Measurements from ENCODE around the gene HOXA13. TPM values are rescaled to one million over a fixed set of nuclear protein-coding genes. Genes with fewer than 3 reads are reported as not detected.

The HOXA13 gene
- total RNA-seq, 1 experiment from 2014 or later: 12.1 TPM

GRCh38 chr7:27145914-27146412, 53.9 kb downstream of the HOXA13 start:
- ChIA-PET POLR2A (ENCODE audit: unreplicated experiment) (no interaction called here), CTCF (no interaction called here)
- H3K9me3 ChIP-seq (ENCODE audit: low read length): no peaks in the 10 kb centered on the region
- H3K79me2 ChIP-seq (ENCODE audit: low read length): peaks cover 49% of the 10 kb centered on the region
- H4K20me1 ChIP-seq (ENCODE audit: low read length): no peaks in the 10 kb centered on the region
- DNase-seq: no peak
- no peaks in the 10 kb centered on the region for H3K9me2 ChIP-seq (replicated peaks; ENCODE audit: low read length)
- intact Hi-C loops (cut with micrococcal nuclease): no loop called here
- H3K36me3 ChIP-seq (ENCODE audit: low read depth, low read length): peaks cover 13% of the 10 kb centered on the region; the same call in 1 of the 2 replicates
- no peaks in the 10 kb centered on the region for H3K27me3 ChIP-seq (ENCODE audit: low read length)
- no peak overlapping the region for H3K9ac ChIP-seq (ENCODE audit: low read length)
- H2AFZ ChIP-seq (ENCODE audit: low read length): no peak overlapping the region
- no peak for ATAC-seq
- H3F3A ChIP-seq (ENCODE audit: low read length, unreplicated experiment): no peaks in the 10 kb centered on the region
- no TSS peak for BruUV-seq (replicated peaks)
- no peak overlapping the region for H3K27ac ChIP-seq (ENCODE audit: low read length)
- no peak overlapping the region for H3K4me3 ChIP-seq (ENCODE audit: low read length)
- no peak overlapping the region for H3K4me2 ChIP-seq (ENCODE audit: low read length)
- TF ChIP-seq CTCF (conservative IDR thresholded peaks at IDR 0.05; ENCODE audit: low read depth, low read length) (no peak), EZH2 (IDR thresholded peaks at IDR 0.05; ENCODE audit: low read length, unreplicated experiment) (no peak), EZH2phosphoT487 (IDR thresholded peaks at IDR 0.05; ENCODE audit: borderline replicate concordance, low read length) (no peak)
- H3K4me1 ChIP-seq (ENCODE audit: insufficient read depth, low read length): peaks cover 21% of the 10 kb centered on the region

GRCh38 chr7:27145165-27145913, 54.6 kb downstream of the HOXA13 start:
- H2AFZ ChIP-seq (ENCODE audit: low read length): no peak overlapping the region
- no peaks in the 10 kb centered on the region for H3F3A ChIP-seq (ENCODE audit: low read length, unreplicated experiment)
- no peaks in the 10 kb centered on the region for H3K27me3 ChIP-seq (ENCODE audit: low read length)
- TF ChIP-seq EZH2phosphoT487 (IDR thresholded peaks at IDR 0.05; ENCODE audit: borderline replicate concordance, low read length) (no peak), CTCF (conservative IDR thresholded peaks at IDR 0.05; ENCODE audit: low read depth, low read length) (no peak), EZH2 (IDR thresholded peaks at IDR 0.05; ENCODE audit: low read length, unreplicated experiment) (no peak)
- DNase-seq (no peak), ATAC-seq (no peak)
- intact Hi-C loops (cut with micrococcal nuclease): no loop called here
- peaks cover 13% of the 10 kb centered on the region; the same call in 1 of the 2 replicates for H3K36me3 ChIP-seq (ENCODE audit: low read depth, low read length)
- H3K9ac ChIP-seq (ENCODE audit: low read length): no peak overlapping the region
- peaks cover 21% of the 10 kb centered on the region for H3K4me1 ChIP-seq (ENCODE audit: insufficient read depth, low read length)
- CTCF ChIA-PET: no interaction called here
- no peak overlapping the region for H3K4me3 ChIP-seq (ENCODE audit: low read length)
- BruUV-seq (replicated peaks): no TSS peak
- peaks cover 43% of the 10 kb centered on the region for H3K79me2 ChIP-seq (ENCODE audit: low read length)
- POLR2A ChIA-PET (ENCODE audit: unreplicated experiment): no interaction called here
- H4K20me1 ChIP-seq (ENCODE audit: low read length): no peaks in the 10 kb centered on the region
- no peaks in the 10 kb centered on the region for H3K9me3 ChIP-seq (ENCODE audit: low read length)
- no peak overlapping the region for H3K4me2 ChIP-seq (ENCODE audit: low read length)
- no peak overlapping the region for H3K27ac ChIP-seq (ENCODE audit: low read length)
- no peaks in the 10 kb centered on the region for H3K9me2 ChIP-seq (replicated peaks; ENCODE audit: low read length)

GRCh38 chr7:27144781-27145164, 55.1 kb downstream of the HOXA13 start:
- CTCF ChIA-PET: no interaction called here
- intact Hi-C loops (cut with micrococcal nuclease): no loop called here
- Histone ChIP-seq H3K27ac (ENCODE audit: low read length) (no peak overlapping the region), H3K9me2 (replicated peaks; ENCODE audit: low read length) (no peaks in the 10 kb centered on the region), H3K79me2 (ENCODE audit: low read length) (peaks cover 37% of the 10 kb centered on the region), H3K4me2 (ENCODE audit: low read length) (no peak overlapping the region), H3F3A (ENCODE audit: low read length, unreplicated experiment) (no peaks in the 10 kb centered on the region), H3K4me1 (ENCODE audit: insufficient read depth, low read length) (peaks cover 21% of the 10 kb centered on the region), H3K9me3 (ENCODE audit: low read length) (no peaks in the 10 kb centered on the region), H3K9ac (ENCODE audit: low read length) (no peak overlapping the region), H4K20me1 (ENCODE audit: low read length) (no peaks in the 10 kb centered on the region), H2AFZ (ENCODE audit: low read length) (no peak overlapping the region), H3K4me3 (ENCODE audit: low read length) (no peak overlapping the region), H3K27me3 (ENCODE audit: low read length) (no peaks in the 10 kb centered on the region), H3K36me3 (ENCODE audit: low read depth, low read length) (peaks cover 13% of the 10 kb centered on the region; the same call in 1 of the 2 replicates)
- POLR2A ChIA-PET (ENCODE audit: unreplicated experiment): no interaction called here
- ATAC-seq (no peak), DNase-seq (no peak)
- BruUV-seq (replicated peaks): no TSS peak
- TF ChIP-seq CTCF (conservative IDR thresholded peaks at IDR 0.05; ENCODE audit: low read depth, low read length): no peak
- no peak for TF ChIP-seq EZH2 (IDR thresholded peaks at IDR 0.05; ENCODE audit: low read length, unreplicated experiment)
- no peak for TF ChIP-seq EZH2phosphoT487 (IDR thresholded peaks at IDR 0.05; ENCODE audit: borderline replicate concordance, low read length)

All from PC-3 (cell line).